Right lobe of liver (tissue), 6 donors: ENCODE results near the gene SMIM41. TPM values are rescaled to one million over a fixed set of nuclear protein-coding genes. Genes with fewer than 3 reads are reported as not detected.

Experiments
- ATAC-seq, 4 donors: fragments of 200-7000 bp; cut with Tn5 transposase; one replicate each; pipeline ENCODE4 v1.9.1; 2020; ENCODE audit warnings: mild to moderate bottlenecking in 4 of 4, moderate library complexity in 4 of 4
- DNase-seq, 3 donors: peaks; one replicate each; pipeline ENCODE4 v3.0.0-alpha.2; 2020
- H3K27ac ChIP-seq, 3 donors: fragments of 200-600 bp; one replicate each; pipeline ENCODE4 v1.8.0; 2022
- H3K27me3 ChIP-seq, 2 donors: fragments of 200-600 bp; one replicate each; pipeline ENCODE4 v1.8.0; 2022
- H3K36me3 ChIP-seq, 4 donors: fragments of 200-600 bp; sonication (generic) in 1 of 4; one replicate each; pipeline versions ENCODE4 v1.5.1 to v1.8.0; 2017 to 2022; ENCODE audit warnings: control low read depth in 1 of 4
- H3K4me1 ChIP-seq, 4 donors: fragments of 200-600 bp; sonication (generic) in 1 of 4; one replicate each; pipeline versions ENCODE4 v1.5.1 to v1.8.0; 2017 to 2022; ENCODE audit warnings: control low read depth in 1 of 4
- H3K4me3 ChIP-seq, 3 donors: fragments of 200-600 bp; one replicate each; pipeline ENCODE4 v1.8.0; 2022
- H3K9me3 ChIP-seq, 4 donors: fragments of 200-600 bp; sonication (generic) in 1 of 4; one replicate each; pipeline versions ENCODE4 v1.5.1 to v1.8.0; 2017 to 2022; ENCODE audit warnings: control low read depth in 1 of 4
- POLR2A ChIP-seq: fragments of 450-650 bp; IDR thresholded peaks from one replicate; pipeline ENCODE4 v1.6.1; 2017; ENCODE audit warnings: antibody characterized with exemption, mild to moderate bottlenecking
- WGBS: methylation state at CpG from one replicate; pipeline ENCODE4 v1.1.6; 2018; ENCODE audit warnings: low coverage, low lambda C conversion rate; ENCODE audit not compliant: insufficient coverage; ENCODE audit errors: missing lambda C conversion rate; 5-methylcytosine and 5-hydroxymethylcytosine counted together
- intact Hi-C, 2 donors: fragments of 100-400 bp; cut with DNase I; formaldehyde crosslinking; loops; one replicate each; pipeline versions ENCODE4 v1.11.2 to v1.14.1; 2022
- total RNA-seq, 6 experiments: library from RNA; depleted of rRNA in 2 of 6; stranded (reverse); fragments of >200 nt in 2 of 6; fragmentation: NEBNext Ultra II Directional in 3 of 6; extraction: Animal tissue kit (Norgen Biotek cat#: 25700) in 3 of 6; gene quantifications; one replicate each; pipeline versions ENCODE4 v1.1.0 to v1.2.4, GENCODE V29; 2016 to 2023
- TF ChIP-seq, protein P1 (sequence below), 4 donors: fragments of 200-600 bp in 3 of 4; fragments of 450-650 bp in 1 of 4; IDR thresholded peaks; one replicate each; pipeline versions ENCODE4 v1.5.1 to v1.8.0; 2016 to 2022; ENCODE audit warnings: antibody characterized with exemption in 4 of 4, mild to moderate bottlenecking in 2 of 4
- donor health status: DM: no; HTN: yes; CAD: no.
- donor health status: DM: no; HTN: no; CAD: no.
- donor health status: DM: no; HTN: no; CAD: no.
- donor health status: DM: no; HTN: yes; CAD: no.
- donor health status: DM: no; HTN: yes; CAD: no.

The SMIM41 gene
- total RNA-seq, 6 experiments from 2014 or later, result not detected

DNA sequence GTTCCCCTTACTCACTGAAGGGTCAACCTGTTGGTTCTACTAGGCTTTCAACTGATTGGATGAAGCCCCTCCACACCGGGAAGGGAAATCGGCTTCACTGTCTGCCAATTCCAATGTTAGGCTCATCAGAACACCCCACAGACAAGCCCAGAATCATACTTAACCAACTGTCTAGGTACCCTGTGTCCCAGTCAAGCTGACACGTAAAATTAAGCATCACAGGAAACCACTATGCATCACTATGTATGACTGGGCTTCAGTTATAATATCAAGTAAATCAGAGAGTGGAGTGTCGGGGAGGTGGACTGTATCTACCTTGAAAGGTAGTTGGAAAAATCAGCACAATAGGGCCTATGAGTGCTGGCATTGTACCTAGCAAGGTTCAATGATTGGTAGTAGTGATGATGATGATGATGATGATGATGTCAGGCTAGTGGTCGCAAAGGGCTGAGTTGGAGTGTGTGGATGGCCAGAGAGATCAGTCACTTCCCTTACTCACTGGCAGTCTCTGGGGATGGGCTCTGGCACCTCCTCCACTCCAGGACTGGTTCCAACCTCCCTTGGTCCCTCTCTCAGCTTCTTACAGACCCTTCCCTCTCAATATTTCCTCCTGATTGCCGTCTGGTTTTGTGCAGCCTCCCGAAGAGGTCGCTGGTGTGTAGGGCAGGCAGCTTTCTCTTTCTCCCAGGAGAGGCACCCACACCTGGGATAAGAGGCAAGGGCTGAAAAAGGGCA is 13.0 kb upstream of the SMIM41 start:
- TF ChIP-seq POLR2A, result no peak
- TF ChIP-seq, protein P1, sequence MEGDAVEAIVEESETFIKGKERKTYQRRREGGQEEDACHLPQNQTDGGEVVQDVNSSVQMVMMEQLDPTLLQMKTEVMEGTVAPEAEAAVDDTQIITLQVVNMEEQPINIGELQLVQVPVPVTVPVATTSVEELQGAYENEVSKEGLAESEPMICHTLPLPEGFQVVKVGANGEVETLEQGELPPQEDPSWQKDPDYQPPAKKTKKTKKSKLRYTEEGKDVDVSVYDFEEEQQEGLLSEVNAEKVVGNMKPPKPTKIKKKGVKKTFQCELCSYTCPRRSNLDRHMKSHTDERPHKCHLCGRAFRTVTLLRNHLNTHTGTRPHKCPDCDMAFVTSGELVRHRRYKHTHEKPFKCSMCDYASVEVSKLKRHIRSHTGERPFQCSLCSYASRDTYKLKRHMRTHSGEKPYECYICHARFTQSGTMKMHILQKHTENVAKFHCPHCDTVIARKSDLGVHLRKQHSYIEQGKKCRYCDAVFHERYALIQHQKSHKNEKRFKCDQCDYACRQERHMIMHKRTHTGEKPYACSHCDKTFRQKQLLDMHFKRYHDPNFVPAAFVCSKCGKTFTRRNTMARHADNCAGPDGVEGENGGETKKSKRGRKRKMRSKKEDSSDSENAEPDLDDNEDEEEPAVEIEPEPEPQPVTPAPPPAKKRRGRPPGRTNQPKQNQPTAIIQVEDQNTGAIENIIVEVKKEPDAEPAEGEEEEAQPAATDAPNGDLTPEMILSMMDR (IDR thresholded peaks at IDR 0.05), result no peak
- ATAC-seq, result no peak
- H3K9me3 ChIP-seq, result no peaks in the 10 kb centered on the region

DNA sequence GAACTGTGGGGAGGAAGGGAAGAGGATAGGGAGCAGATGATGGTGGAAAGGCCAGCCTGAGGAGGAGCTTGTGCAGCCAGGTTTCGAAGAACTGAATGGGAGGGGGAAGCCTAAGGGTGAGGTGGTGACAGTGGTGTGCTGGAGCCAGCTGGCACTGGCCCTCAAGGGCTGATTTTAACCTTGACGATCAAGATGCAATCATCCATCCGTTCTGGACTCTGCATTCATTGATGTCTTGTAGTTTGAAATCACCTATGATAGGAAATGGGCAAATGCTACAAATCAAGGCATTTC is 12.5 kb upstream of the SMIM41 start:
- intact Hi-C loops, result no loop called here
- Histone ChIP-seq H3K4me3 (no peak overlapping the region), H3K27me3 (no peaks in the 10 kb centered on the region), H3K27ac (no peak overlapping the region), H3K4me1 (peaks cover 0 to 17% (median 7%) of the 10 kb centered on the region in 4 donors), H3K9me3 (no peaks in the 10 kb centered on the region), H3K36me3 (no peaks in the 10 kb centered on the region)
- WGBS, result 45% methylated on average over 3 of the region's 3 CpGs
- DNase-seq (no peak), ATAC-seq (no peak)
- TF ChIP-seq, protein P1 (IDR thresholded peaks at IDR 0.05), result no peak
- TF ChIP-seq POLR2A, result no peak

More for the DNA sequence above, 13.0 kb upstream of the SMIM41 start:
- WGBS, result 38% methylated on average over 5 of the region's 8 CpGs
- Histone ChIP-seq H3K4me1 (peaks cover 0 to 13% (median 6%) of the 10 kb centered on the region in 4 donors), H3K4me3 (no peak overlapping the region), H3K36me3 (no peaks in the 10 kb centered on the region), H3K27me3 (no peaks in the 10 kb centered on the region), H3K27ac (no peak overlapping the region)
- intact Hi-C loops, result no loop called here
- DNase-seq, result no peak

DNA sequence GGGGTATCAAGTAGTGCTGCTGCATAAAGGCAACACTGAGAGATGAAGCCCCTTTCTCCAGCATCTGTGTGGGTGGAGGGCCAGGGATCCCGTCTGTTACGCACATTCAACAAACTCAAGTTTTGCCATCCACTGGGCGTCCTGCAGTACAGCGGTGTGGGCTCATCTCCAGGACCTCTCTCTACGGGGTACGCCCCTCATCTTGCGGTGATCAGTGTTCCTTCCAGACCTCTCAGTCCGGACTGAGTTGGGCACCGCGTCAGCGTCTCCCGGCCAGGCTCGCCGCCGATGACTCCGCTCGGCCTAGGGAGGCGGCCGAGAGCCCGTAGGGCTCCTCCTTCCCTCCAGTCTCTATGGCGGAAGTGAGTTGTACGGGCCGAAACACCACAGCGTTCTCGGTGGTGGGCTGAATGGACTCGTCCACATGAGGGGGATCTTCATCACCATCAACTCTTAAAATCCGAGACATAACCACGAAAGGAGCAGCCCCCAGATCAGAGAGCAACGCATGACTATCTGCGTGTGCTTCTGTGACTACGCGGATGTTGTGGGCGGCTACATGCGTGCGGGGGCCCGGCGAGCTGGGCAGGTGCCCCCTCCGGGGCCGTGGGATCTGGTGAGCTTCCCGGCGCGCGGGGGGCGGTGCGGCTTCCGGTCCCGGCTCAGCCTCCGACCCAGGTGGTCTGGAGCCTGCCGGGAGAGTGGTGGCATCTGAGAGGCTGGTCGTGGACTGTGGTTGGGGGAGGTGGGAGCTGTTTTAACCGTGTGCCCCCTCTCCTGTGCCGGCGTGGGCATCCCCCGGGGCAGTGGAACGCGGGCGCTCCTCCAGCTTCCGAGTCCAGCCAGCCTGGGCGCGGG is 9.9 kb upstream of the SMIM41 start, which contains the start of gene ATG101:
Gene ATG101 (plus strand): TSS at position 652 of the 858 bp plus-strand sequence. CDS start 3,673 bp downstream, outside the sequence.
- H3K4me3 ChIP-seq, result peak within 1 kb of the TSS; percentile 84 to 99 (median 92)
- ATAC-seq, result peak; percentile 97 to 99 (median 98)

DNA sequence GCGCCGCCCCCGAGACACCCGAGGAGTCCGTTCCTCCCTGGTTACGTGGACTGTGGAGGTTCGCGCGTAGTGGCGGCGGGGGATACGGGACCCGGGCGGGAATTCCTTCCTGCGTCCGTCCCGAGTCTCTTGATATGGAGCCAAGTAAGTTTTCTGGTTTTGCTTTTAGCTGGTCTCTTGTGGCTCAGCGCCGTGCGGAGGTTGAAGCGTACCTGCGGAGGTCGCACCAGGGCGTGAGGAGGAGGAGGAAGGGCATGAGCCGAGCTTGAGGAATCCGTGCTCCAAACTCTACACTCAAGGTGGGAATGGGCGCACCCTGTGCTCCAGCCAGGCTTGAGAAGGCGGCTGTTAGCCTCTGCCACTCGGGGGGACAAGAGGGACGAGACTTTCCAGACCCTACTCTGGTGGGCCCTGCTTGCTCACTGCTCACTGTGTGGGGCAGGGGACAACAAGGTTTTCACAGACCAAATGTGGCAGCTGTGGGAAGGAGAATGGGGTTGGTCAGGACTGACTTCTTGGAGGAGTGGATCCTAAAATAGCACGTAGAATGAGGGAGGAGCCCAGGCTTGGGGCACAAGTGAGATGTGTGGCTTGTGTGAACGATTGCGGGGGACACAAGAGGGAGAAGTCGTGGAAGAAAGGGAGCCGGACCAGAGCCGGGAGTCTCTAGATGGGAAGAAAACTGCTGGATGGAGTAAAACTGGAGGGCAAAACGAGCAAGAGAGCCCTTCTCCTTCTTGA is 9.1 kb upstream of the SMIM41 start:
- Histone ChIP-seq H3K27ac (peak overlapping the region; percentile 96 to 99 (median 97)), H3K9me3 (no peaks in the 10 kb centered on the region), H3K4me3 (peak overlapping the region; percentile 84 to 99 (median 92)), H3K4me1 (peaks cover 0 to 24% (median 7%) of the 10 kb centered on the region in 4 donors), H3K27me3 (no peaks in the 10 kb centered on the region), H3K36me3 (peaks cover 0 to 14% (median 0%) of the 10 kb centered on the region in 4 donors)
- intact Hi-C loops, result no loop called here
- peak in 3 of 4 donors; percentile 41 to 56 (median 55) for ATAC-seq
- no peak for TF ChIP-seq POLR2A
- TF ChIP-seq, protein P1 (IDR thresholded peaks at IDR 0.05), result no peak
- WGBS, result 7% methylated on average over 14 of the region's 37 CpGs
- no peak for DNase-seq

More for the DNA sequence above, 9.9 kb upstream of the SMIM41 start, which contains the start of gene ATG101:
- peak within 1 kb of the TSS; percentile 96 to 99 (median 97) for H3K27ac ChIP-seq
- WGBS, result 0% methylated on average over 18 of the region's 60 CpGs
- H3K36me3 ChIP-seq, result peaks cover 0 to 11% (median 0%) of the 10 kb centered on the region in 4 donors
- peak; percentile 90 to 92 (median 91) for DNase-seq
- peaks cover 0 to 24% (median 7%) of the 10 kb centered on the region in 4 donors for H3K4me1 ChIP-seq
- peak; percentile 75 for TF ChIP-seq POLR2A
- TF ChIP-seq, protein P1 (IDR thresholded peaks at IDR 0.05), result peak; percentile 49 to 87 (median 81)
- no peaks in the 10 kb centered on the region for H3K27me3 ChIP-seq
- intact Hi-C loops, result no loop called here
- no peaks in the 10 kb centered on the region for H3K9me3 ChIP-seq
